ENCODE data around the gene GALE. TPM values are rescaled to one million over a fixed set of nuclear protein-coding genes. Genes with fewer than 3 reads are reported as not detected.

GALE gene
- total and polyA plus RNA-seq, 4 experiments from 2014 or later = 11.2 to 15.9 (median 12.9) TPM

- peaks cover 42 to 88% of the 10 kb centered on the region in 2 donors for H3K36me3 Mint-ChIP-seq
These were observed 41.3 kb downstream of the GALE start for GRCh38 chr1:23759277-23759676.

GRCh38 chr1:23757812-23758211 is 42.7 kb downstream of the GALE start:
- H3K36me3 Mint-ChIP-seq = peaks cover 55 to 94% of the 10 kb centered on the region in 2 donors
- Histone ChIP-seq H3K36me3 (ENCODE audit: insufficient read depth, low read length) (peaks cover 73% of the 10 kb centered on the region), H3K4me3 (ENCODE audit: low read length in 2 of 2) (no peak overlapping the region), H3K9me3 (ENCODE audit: control insufficient read depth in 1 of 2, low read length in 2 of 2) (no peaks in the 10 kb centered on the region), H3K27ac (ENCODE audit: low read depth, low read length) (no peak overlapping the region), H3K27me3 (ENCODE audit: insufficient read depth, low read length) (no peaks in the 10 kb centered on the region), H3K4me1 (ENCODE audit: insufficient read depth, low read length) (no peaks in the 10 kb centered on the region)
- ChIA-PET POLR2A (ENCODE audit: partially characterized antibody) (no interaction called here), CTCF (ENCODE audit: partially characterized antibody) (interaction anchor here (1.3 kb wide), 2 partner anchors 10 to 54 kb away, joined by 3 read pairs; no protein-coding TSS in a partner anchor)
- no peaks in the 10 kb centered on the region for H3K27me3 Mint-ChIP-seq
- no peaks in the 10 kb centered on the region for H3K9me3 Mint-ChIP-seq
- no peak overlapping the region for H3K4me3 Mint-ChIP-seq
- intact Hi-C loops (cut with micrococcal nuclease) = no loop called here
- H3K4me1 Mint-ChIP-seq = no peaks in the 10 kb centered on the region
- H3K27ac Mint-ChIP-seq = no peak overlapping the region
- no peak for DNase-seq

More at GRCh38 chr1:23759277-23759676, 41.3 kb downstream of the GALE start:
- Histone ChIP-seq H3K27ac (ENCODE audit: low read depth, low read length) (no peak overlapping the region), H3K9me3 (ENCODE audit: control insufficient read depth in 1 of 2, low read length in 2 of 2) (no peaks in the 10 kb centered on the region), H3K36me3 (ENCODE audit: insufficient read depth, low read length) (peaks cover 61% of the 10 kb centered on the region), H3K27me3 (ENCODE audit: insufficient read depth, low read length) (no peaks in the 10 kb centered on the region), H3K4me3 (ENCODE audit: low read length in 2 of 2) (no peak overlapping the region), H3K4me1 (ENCODE audit: insufficient read depth, low read length) (no peaks in the 10 kb centered on the region)
- ChIA-PET CTCF (ENCODE audit: partially characterized antibody) (no interaction called here), POLR2A (ENCODE audit: partially characterized antibody) (no interaction called here)
- intact Hi-C loops (cut with micrococcal nuclease) = no loop called here
- Mint-ChIP-seq H3K27ac (peak overlapping the region in 1 of 7 donors; percentile 7), H3K4me3 (no peak overlapping the region), H3K4me1 (no peaks in the 10 kb centered on the region), H3K9me3 (no peaks in the 10 kb centered on the region), H3K27me3 (no peaks in the 10 kb centered on the region)
- no peak for DNase-seq

GRCh38 chr1:23756676-23757075 is 43.9 kb downstream of the GALE start:
- Histone ChIP-seq H3K9me3 (ENCODE audit: control insufficient read depth in 1 of 2, low read length in 2 of 2) (no peaks in the 10 kb centered on the region), H3K27me3 (ENCODE audit: insufficient read depth, low read length) (no peaks in the 10 kb centered on the region), H3K36me3 (ENCODE audit: insufficient read depth, low read length) (peaks cover 84% of the 10 kb centered on the region), H3K4me1 (ENCODE audit: insufficient read depth, low read length) (no peaks in the 10 kb centered on the region), H3K27ac (ENCODE audit: low read depth, low read length) (no peak overlapping the region), H3K4me3 (ENCODE audit: low read length in 2 of 2) (no peak overlapping the region)
- peak overlapping the region in 1 of 7 donors; percentile 22 for H3K27ac Mint-ChIP-seq
- no peaks in the 10 kb centered on the region for H3K27me3 Mint-ChIP-seq
- H3K9me3 Mint-ChIP-seq = no peaks in the 10 kb centered on the region
- POLR2A ChIA-PET (ENCODE audit: partially characterized antibody) = interaction anchor here (1.5 kb wide), 1 partner anchor 13 kb away, joined by 4 read pairs; the partner anchor contains the start of gene ELOA
- CTCF ChIA-PET (ENCODE audit: partially characterized antibody) = no interaction called here
- intact Hi-C loops (cut with micrococcal nuclease) = no loop called here
- peaks cover 0 to under 1% (median 0%) of the 10 kb centered on the region in 4 donors for H3K4me1 Mint-ChIP-seq
- H3K36me3 Mint-ChIP-seq = peaks cover 52 to 92% of the 10 kb centered on the region in 2 donors
- no peak for DNase-seq
- H3K4me3 Mint-ChIP-seq = no peak overlapping the region

DNA sequence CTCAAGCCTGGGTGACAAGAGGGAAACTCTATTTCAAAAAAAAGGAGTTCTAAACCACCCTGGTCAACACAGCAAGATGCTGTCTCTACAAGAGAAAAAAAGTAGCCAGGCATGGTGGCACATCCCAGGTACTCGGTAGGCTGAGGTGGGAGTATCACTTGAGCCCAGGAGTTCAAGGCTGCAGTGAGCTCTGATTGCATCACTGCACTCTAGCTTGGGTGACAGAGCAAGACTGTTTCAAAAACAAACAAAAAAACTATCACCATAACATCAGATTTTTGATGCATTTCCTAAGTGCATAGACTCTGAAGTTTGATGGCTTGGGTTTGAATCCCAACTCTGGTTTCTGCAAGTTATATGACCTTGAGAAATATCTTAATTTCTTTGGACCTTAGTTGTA is 47.6 kb downstream of the GALE start:
- Histone ChIP-seq H3K9me3 (ENCODE audit: control insufficient read depth in 1 of 2, low read length in 2 of 2) (no peaks in the 10 kb centered on the region), H3K36me3 (ENCODE audit: insufficient read depth, low read length) (peaks cover 73% of the 10 kb centered on the region), H3K4me3 (ENCODE audit: low read length in 2 of 2) (no peak overlapping the region), H3K4me1 (ENCODE audit: insufficient read depth, low read length) (peaks cover 11% of the 10 kb centered on the region), H3K27ac (ENCODE audit: low read depth, low read length) (no peak overlapping the region), H3K27me3 (ENCODE audit: insufficient read depth, low read length) (no peaks in the 10 kb centered on the region)
- Mint-ChIP-seq H3K4me1 (peaks cover 8 to 22% (median 14%) of the 10 kb centered on the region in 4 donors), H3K36me3 (peaks cover 44 to 86% of the 10 kb centered on the region in 2 donors), H3K4me3 (no peak overlapping the region), H3K27me3 (no peaks in the 10 kb centered on the region), H3K27ac (no peak overlapping the region), H3K9me3 (no peaks in the 10 kb centered on the region)
- POLR2A ChIA-PET (ENCODE audit: partially characterized antibody) = interaction anchor here (1.6 kb wide), 1 partner anchor 9 kb away, joined by 8 read pairs; the partner anchor contains the start of gene ELOA
- no peak for DNase-seq
- intact Hi-C loops (cut with micrococcal nuclease) = no loop called here
- CTCF ChIA-PET (ENCODE audit: partially characterized antibody) = interaction anchor here (1.9 to 3.3 kb wide), 2 partner anchors 8 to 18 kb away, joined by 5 to 13 read pairs; no protein-coding TSS in a partner anchor

DNA sequence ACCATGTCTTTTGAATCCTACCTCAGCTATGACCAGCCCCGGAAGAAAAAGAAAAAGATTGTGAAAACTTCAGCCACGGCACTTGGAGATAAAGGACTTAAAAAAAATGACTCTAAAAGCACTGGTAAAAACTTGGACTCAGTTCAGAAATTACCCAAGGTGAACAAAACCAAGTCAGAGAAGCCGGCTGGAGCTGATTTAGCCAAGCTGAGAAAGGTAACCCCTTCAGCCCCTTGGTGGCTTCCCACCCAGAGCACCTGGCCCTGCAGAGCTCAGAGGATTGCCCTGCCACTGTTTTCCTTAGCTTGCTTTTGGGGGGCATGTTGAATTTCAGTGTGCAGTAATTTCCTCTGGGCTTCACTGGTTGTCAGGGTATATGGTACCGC is 48.7 kb downstream of the GALE start:
- peaks cover 68% of the 10 kb centered on the region for H3K36me3 ChIP-seq (ENCODE audit: insufficient read depth, low read length)
- no peaks in the 10 kb centered on the region for H3K9me3 ChIP-seq (ENCODE audit: control insufficient read depth in 1 of 2, low read length in 2 of 2)
- H3K36me3 Mint-ChIP-seq = peaks cover 47 to 83% of the 10 kb centered on the region in 2 donors
- no peaks in the 10 kb centered on the region for H3K27me3 ChIP-seq (ENCODE audit: insufficient read depth, low read length)
- no peak for DNase-seq
- H3K27ac ChIP-seq (ENCODE audit: low read depth, low read length) = no peak overlapping the region
- peak overlapping the region in 3 of 7 donors; percentile 35 to 68 (median 50) for H3K27ac Mint-ChIP-seq
- POLR2A ChIA-PET (ENCODE audit: partially characterized antibody) = interaction anchor here (1.6 kb wide), 1 partner anchor 8 kb away, joined by 8 read pairs; the partner anchor contains the start of gene ELOA
- peaks cover 17 to 33% (median 24%) of the 10 kb centered on the region in 4 donors for H3K4me1 Mint-ChIP-seq
- no peak overlapping the region for H3K4me3 ChIP-seq (ENCODE audit: low read length in 2 of 2)
- intact Hi-C loops (cut with micrococcal nuclease) = no loop called here
- H3K9me3 Mint-ChIP-seq = no peaks in the 10 kb centered on the region
- H3K4me1 ChIP-seq (ENCODE audit: insufficient read depth, low read length) = peaks cover 19% of the 10 kb centered on the region
- CTCF ChIA-PET (ENCODE audit: partially characterized antibody) = no interaction called here
- H3K27me3 Mint-ChIP-seq = no peaks in the 10 kb centered on the region
- no peak overlapping the region for H3K4me3 Mint-ChIP-seq

DNA sequence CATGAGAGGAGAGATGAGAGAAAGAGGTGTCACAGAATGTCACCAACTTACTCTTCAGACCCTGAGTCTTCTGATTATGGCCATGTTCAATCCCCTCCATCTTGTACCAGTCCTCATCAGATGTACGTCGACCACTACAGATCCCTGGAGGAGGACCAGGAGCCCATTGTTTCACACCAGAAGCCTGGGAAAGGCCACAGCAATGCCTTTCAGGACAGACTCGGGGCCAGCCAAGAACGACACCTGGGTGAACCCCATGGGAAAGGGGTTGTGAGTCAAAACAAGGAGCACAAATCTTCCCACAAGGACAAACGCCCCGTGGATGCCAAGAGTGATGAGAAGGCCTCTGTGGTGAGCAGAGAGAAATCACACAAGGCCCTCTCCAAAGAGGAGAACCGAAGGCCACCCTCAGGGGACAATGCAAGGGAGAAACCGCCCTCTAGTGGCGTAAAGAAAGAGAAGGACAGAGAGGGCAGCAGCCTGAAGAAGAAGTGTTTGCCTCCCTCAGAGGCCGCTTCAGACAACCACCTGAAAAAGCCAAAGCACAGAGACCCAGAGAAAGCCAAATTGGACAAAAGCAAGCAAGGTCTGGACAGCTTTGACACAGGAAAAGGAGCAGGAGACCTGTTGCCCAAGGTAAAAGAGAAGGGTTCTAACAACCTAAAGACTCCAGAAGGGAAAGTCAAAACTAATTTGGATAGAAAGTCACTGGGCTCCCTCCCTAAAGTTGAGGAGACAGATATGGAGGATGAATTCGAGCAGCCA is 49.3 kb downstream of the GALE start:
- no peaks in the 10 kb centered on the region for H3K9me3 Mint-ChIP-seq
- ChIA-PET POLR2A (ENCODE audit: partially characterized antibody) (interaction anchor here (1.6 kb wide), 1 partner anchor 8 kb away, joined by 8 read pairs; the partner anchor contains the start of gene ELOA), CTCF (ENCODE audit: partially characterized antibody) (no interaction called here)
- H3K36me3 ChIP-seq (ENCODE audit: insufficient read depth, low read length) = peaks cover 62% of the 10 kb centered on the region
- peak in 3 of 5 donors; percentile 29 to 37 (median 35) for DNase-seq
- no peak overlapping the region for H3K4me3 ChIP-seq (ENCODE audit: low read length in 2 of 2)
- no peak overlapping the region for H3K27ac ChIP-seq (ENCODE audit: low read depth, low read length)
- peak overlapping the region in 1 of 8 donors; percentile 45 for H3K4me3 Mint-ChIP-seq
- H3K4me1 ChIP-seq (ENCODE audit: insufficient read depth, low read length) = peaks cover 23% of the 10 kb centered on the region
- no peaks in the 10 kb centered on the region for H3K9me3 ChIP-seq (ENCODE audit: control insufficient read depth in 1 of 2, low read length in 2 of 2)
- H3K36me3 Mint-ChIP-seq = peaks cover 46 to 81% of the 10 kb centered on the region in 2 donors
- H3K27me3 ChIP-seq (ENCODE audit: insufficient read depth, low read length) = no peaks in the 10 kb centered on the region
- H3K27ac Mint-ChIP-seq = peak overlapping the region in 6 of 7 donors; percentile 35 to 68 (median 46)
- peaks cover 21 to 37% (median 28%) of the 10 kb centered on the region in 4 donors for H3K4me1 Mint-ChIP-seq
- no peaks in the 10 kb centered on the region for H3K27me3 Mint-ChIP-seq
- intact Hi-C loops (cut with micrococcal nuclease) = no loop called here

DNA sequence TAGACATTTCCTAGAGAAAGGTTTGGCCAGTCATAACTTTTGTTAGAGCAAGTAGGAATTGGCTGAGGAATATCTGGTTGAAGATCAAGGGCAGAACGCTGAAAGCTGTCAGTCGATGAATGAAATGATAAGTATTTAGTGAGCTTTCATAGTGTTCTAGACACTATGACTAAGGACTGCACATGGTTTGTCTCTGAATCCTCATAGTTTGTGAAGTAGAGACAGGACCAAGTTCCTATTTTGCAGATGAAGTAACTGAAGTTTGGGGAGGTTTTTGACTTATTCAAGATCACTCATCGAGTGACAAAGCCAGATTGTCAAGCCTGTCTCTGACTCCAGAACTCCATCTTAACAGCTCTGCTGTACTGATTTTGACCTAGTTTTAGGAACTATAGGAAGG is 52.5 kb downstream of the GALE start:
- Histone ChIP-seq H3K27ac (ENCODE audit: low read depth, low read length) (no peak overlapping the region), H3K4me3 (ENCODE audit: low read length in 2 of 2) (no peak overlapping the region), H3K9me3 (ENCODE audit: control insufficient read depth in 1 of 2, low read length in 2 of 2) (no peaks in the 10 kb centered on the region), H3K27me3 (ENCODE audit: insufficient read depth, low read length) (no peaks in the 10 kb centered on the region), H3K4me1 (ENCODE audit: insufficient read depth, low read length) (peaks cover 44% of the 10 kb centered on the region), H3K36me3 (ENCODE audit: insufficient read depth, low read length) (peaks cover 30% of the 10 kb centered on the region)
- Mint-ChIP-seq H3K27ac (peak overlapping the region in 5 of 7 donors; percentile 1 to 62 (median 57)), H3K9me3 (no peaks in the 10 kb centered on the region), H3K36me3 (peaks cover 20 to 60% of the 10 kb centered on the region in 2 donors), H3K27me3 (no peaks in the 10 kb centered on the region), H3K4me1 (peaks cover 34 to 59% (median 44%) of the 10 kb centered on the region in 4 donors), H3K4me3 (peak overlapping the region in 2 of 8 donors; percentile 5 to 10)
- ChIA-PET POLR2A (ENCODE audit: partially characterized antibody) (interaction anchor here (0.7 kb wide), 1 partner anchor 251 kb away, joined by 3 read pairs; no protein-coding TSS in a partner anchor), CTCF (ENCODE audit: partially characterized antibody) (interaction anchor here (1.3 to 2.0 kb wide), 3 partner anchors 10 to 49 kb away, joined by 3 to 12 read pairs (median 3); no protein-coding TSS in a partner anchor)
- intact Hi-C loops (cut with micrococcal nuclease) = no loop called here
- no peak for DNase-seq
